ENCODE measurements around the gene PLIN1.

- TF ChIP-seq POLR2AphosphoS5 (IDR thresholded peaks at IDR 0.05; ENCODE audit: low read depth, low read length), result no peak
- TF ChIP-seq, protein P1, sequence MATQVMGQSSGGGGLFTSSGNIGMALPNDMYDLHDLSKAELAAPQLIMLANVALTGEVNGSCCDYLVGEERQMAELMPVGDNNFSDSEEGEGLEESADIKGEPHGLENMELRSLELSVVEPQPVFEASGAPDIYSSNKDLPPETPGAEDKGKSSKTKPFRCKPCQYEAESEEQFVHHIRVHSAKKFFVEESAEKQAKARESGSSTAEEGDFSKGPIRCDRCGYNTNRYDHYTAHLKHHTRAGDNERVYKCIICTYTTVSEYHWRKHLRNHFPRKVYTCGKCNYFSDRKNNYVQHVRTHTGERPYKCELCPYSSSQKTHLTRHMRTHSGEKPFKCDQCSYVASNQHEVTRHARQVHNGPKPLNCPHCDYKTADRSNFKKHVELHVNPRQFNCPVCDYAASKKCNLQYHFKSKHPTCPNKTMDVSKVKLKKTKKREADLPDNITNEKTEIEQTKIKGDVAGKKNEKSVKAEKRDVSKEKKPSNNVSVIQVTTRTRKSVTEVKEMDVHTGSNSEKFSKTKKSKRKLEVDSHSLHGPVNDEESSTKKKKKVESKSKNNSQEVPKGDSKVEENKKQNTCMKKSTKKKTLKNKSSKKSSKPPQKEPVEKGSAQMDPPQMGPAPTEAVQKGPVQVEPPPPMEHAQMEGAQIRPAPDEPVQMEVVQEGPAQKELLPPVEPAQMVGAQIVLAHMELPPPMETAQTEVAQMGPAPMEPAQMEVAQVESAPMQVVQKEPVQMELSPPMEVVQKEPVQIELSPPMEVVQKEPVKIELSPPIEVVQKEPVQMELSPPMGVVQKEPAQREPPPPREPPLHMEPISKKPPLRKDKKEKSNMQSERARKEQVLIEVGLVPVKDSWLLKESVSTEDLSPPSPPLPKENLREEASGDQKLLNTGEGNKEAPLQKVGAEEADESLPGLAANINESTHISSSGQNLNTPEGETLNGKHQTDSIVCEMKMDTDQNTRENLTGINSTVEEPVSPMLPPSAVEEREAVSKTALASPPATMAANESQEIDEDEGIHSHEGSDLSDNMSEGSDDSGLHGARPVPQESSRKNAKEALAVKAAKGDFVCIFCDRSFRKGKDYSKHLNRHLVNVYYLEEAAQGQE (IDR thresholded peaks at IDR 0.05; ENCODE audit: insufficient read depth in 1 of 2, low read depth in 2 of 2, low read length in 2 of 2), result no peak
Measured at GRCh38 chr15:89686522-89686921, 7.4 kb upstream of the PLIN1 start.

All from PFSK-1 (cell line).